NCI-H524 treated with DMSO at 0.1 percent for 48 hours (cell line): ENCODE data around the gene SPRR2F.
"Not testable (repeated sequence)": the region's sequence is repeated elsewhere in the genome, so short reads cannot be mapped to it uniquely, and the experiment has no call there.

Source experiments
- DNase-seq: peaks from one replicate; lab custom pipeline; 2025; lab: John Stamatoyannopoulos, UW

Gene SPRR2F

DNA sequence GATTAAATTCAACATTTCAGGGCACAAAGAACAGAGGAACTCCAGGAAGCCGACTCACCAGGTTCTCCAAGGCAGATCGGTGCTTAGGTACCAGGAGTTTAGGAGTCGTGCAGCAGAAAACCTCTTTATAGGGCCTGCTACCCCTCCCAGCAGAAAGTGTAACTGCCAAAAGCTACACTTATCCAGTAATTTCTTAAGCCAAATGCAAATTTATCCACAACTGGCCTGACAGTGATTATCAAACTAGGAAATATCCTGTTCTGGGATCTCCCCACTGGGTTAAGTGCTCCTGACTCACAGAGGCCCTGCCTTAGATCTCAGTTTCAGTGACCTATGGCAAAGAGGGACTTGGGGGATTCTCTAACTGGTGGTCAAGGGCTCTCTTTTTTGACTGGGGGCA is at the start of gene SPRR2F:
Gene SPRR2F (minus strand): TSS at position 101 of the 400 bp plus-strand sequence. CDS start 783 bp downstream, outside the sequence.
- DNase-seq: no peak

DNA sequence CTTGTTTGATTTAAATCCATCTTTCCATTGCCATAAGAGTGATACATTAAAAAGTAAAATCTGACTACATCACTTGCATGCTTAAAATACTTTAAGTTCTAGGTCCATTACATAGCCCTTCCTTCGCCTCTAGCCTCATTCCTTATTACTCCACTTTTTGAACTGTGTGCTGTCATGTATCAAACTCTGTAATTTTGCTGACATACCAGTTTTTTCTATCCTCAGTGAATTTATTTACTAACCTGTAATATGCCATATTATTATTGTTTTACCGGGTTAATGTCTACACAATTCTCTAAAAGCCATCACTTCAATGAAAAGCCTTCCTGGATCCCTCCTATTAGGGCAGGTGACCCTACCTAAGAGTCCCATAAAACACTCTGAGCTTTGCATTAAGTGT is 42.2 kb upstream of the SPRR2F start:
- no peak for DNase-seq

DNA sequence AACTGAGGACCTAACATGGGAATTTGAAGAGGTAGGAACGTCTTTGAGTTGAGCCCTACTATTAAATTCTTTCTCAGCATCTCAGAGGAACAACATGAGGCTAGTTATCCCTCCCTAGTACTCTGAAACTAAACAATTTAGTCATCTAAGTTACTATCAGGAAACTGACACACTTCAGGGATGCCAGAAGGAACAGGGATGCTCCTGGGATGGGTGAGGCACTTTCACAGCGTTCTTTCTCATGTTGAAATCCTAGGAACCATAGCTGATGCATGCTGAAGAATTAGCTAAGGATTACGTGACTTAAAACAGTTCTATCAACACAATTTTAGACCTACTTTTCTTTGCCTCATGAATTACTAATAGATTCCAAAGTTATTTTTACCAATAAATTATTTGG is 39.2 kb upstream of the SPRR2F start:
- no peak for DNase-seq

- DNase-seq: no peak
Observed at GRCh38 chr1:153150846-153151245, 37.5 kb upstream of the SPRR2F start, which contains the start of gene SPRR2G. Gene SPRR2G, minus strand, starts transcription at chr1:153150890. Its CDS starts 780 bp downstream, at chr1:153150110.

DNA sequence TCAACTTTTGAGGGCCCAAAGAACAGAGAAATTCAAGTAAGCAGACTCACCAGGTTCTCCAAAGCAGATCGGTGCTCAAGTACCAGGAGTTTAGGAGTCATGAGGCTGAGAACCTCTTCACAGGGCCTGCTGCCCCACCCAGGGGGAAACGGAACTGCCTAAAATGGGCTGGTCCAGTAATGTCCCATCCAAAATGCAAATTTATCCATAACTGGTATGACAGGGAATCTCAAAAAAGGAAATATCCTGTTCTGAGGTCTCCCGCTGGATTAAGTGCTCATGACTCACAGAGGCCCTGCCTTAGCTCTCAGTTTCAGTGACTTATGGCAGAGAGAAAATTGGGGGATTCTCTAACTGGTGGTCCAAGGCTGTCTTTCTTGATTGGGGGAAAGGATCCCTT is 28.1 kb upstream of the SPRR2F start:
- DNase-seq: no peak

DNA sequence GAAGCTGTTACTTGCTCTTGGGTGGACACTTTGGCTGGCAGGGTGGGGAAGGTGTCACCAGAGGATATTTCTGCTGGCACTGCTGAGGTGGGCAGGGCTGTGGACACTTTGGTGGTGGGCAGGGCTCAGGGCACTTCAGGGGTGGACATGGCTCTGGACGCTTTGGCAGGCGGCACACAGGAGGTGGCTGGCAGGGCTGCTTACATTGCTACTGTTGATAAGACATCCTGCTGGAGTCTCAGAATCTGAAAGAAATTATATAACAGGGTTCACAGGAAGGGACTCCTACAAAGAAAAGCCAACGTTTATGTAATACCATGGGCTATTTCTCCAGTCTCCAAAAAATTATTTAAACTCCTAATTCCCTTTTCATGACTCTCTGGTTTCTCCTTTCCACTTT is 27.2 kb upstream of the SPRR2F start:
- DNase-seq: no peak

DNA sequence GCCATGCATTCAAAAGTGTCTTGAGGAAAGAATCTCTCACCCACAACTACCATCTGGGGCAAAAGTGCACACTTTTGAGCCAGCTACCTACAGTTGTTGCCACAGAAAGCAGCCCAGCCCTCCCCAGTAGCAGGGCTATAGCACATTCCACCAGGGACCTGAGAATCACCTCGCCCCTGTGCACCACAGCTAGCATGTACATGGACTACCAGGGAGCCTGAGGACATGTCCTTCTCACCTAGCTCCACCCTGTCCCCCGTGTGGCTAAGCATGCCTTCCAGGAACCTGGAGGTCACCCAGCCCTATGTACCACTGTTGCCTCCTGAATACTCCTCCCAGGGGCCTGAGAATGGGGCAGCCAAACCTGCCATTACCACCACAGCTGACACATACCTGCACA is 20.4 kb upstream of the SPRR2F start:
- no peak for DNase-seq

DNA sequence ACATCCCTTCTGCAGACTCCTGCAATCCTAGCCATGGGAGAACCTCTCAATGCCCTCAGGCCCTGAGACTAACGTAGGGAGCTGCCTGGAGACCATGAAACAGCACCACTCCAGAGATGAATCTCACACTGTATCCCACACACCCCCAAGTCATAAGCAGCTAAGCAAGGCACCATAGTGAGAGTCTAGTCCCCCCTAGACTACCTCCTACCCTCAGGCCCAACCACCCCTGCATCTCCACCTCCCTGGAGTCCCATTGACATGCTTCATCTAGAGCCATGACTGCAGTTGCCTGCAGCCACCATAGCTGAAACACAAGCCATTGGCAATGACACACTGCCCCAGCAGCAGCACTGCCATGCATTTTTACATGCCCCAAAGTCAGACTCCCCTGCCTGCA is 20.0 kb upstream of the SPRR2F start:
- DNase-seq: no peak

GRCh38 chr1:153128688-153129087 is 15.4 kb upstream of the SPRR2F start:
- not testable (repeated sequence) for DNase-seq

DNA sequence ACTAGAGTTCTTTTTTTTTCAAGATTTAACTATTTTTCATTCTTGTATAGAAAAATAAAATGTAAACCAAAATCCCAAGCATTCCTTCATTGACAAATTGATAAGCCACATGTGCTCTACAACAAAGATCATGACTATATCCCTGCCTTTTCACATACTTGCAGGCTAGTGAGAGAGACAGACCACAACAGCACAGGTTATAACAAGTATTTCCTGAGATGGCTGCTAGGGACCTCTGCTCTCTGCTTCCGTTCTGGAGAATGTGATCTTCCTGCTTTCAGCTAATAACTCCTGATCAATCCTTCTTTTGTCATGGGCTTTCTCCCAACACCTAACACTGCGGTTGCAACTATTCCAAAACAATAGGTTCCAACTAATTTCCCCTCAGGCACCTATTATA is 14.0 kb upstream of the SPRR2F start:
- no peak for DNase-seq

DNA sequence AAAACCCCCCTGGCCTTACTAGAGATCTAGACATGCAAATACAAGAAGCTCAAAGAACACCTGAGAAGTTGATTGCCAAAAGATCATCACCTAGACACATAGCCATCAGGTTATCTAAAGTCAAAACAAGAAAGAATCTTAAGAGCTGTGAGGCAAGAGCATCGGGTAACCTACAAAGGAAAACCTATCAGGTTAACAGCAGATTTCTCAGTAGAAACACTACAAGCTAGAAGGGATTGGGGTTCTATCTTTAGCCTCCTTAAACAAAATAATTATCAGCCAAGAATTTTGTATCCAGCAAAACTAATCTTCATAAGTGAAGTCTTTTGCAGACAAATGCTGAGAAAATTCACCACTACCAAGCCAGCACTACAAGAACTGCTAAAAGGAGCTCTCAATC is 12.2 kb upstream of the SPRR2F start:
- DNase-seq: no peak

DNA sequence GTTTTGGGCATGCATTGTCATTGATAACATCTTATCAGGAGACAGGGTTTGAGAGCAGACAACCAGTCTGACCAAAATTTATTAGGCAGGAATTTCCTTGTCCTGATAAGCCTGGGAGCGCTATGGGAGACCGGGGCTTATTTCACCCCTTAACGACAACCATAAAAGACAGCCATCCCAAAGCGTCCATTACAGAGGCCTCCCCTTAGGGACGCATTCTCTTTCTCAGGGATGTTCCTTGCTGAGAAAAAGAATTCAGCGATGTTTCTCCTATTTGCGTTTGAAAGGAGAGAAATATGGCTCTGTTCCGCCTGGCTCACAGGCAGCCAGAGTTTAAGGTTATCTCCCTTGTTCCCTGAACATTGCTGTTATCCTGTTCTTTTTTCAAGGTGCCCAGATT is 10.5 kb upstream of the SPRR2F start:
- DNase-seq: not testable (repeated sequence)

DNA sequence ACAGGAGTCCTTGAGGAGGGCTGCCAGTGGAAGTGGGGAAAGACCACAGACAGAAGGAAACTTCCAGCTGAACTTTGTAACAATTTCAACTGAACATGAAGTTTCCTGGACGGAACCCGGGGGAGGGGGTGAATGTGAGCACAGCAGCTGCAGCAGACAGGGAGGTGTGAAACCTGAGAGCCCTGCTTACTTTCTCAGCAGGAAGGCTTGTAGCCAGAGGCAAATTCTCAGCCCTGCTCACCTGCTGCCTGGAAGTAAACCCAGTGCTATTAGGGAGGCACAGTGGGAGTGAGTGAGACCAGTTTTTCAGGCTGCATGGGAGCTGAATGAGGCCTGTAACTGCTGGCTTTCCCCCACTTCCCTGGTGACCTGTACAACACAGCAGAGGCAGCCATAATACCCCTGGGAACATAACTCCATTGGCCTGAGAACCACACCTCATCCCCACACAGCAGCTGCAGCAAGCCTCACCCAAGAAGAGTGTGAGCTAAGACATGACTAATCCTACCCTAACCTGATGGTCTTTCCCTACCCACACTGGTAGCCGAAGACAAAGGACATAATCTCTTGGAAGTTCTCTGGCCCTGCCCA is 9.6 kb upstream of the SPRR2F start:
- no peak for DNase-seq

- no peak for DNase-seq
Observed at GRCh38 chr1:153120945-153121344, 7.6 kb upstream of the SPRR2F start.

GRCh38 chr1:153119491-153119971 is 6.2 kb upstream of the SPRR2F start:
- DNase-seq: no peak

DNA sequence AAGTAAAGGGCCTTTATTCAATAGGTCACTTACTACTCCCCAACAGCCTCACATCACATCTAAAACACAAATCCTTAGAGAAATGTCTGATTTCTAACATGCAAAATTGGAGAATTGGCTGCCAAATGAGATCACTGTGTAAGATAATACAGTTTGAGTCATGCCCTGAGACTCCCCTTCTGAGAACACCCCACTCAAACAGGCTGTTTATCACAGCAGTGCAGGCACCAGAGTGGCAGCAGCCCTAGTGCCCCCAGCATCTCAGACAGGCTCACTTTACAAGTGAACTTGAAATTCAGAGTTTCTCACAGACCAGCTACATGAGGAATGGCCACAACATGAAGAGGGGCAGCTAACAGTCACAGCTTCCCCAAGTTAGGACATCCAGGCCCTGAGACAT is 1.9 kb upstream of the SPRR2F start:
- DNase-seq: not testable (repeated sequence)

GRCh38 chr1:153112454-153112853 is 862 bp downstream of the SPRR2F start:
- not testable (repeated sequence) for DNase-seq

GRCh38 chr1:153100245-153100644 is 13.1 kb downstream of the SPRR2F start:
- DNase-seq: no peak

GRCh38 chr1:153099461-153100045 is 13.8 kb downstream of the SPRR2F start:
- no peak for DNase-seq

DNA sequence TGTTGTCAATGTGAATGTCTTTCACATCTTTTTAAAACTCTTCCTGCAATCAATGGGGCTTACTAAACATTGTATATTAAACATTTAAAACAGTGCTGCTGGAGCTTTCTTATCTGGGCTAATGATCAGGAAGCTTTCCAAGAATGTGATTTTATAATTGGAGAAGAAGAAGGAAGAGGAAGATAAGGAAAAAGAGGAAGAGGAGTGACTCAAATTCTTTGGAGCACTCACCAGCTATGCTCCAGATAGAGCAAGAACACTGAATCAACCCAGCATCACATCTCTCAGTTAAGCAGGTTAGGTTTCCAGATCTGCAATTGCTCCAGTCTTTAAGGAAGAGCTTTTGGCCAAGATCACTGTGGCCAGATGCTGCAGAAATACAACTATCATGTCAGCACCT is 17.6 kb downstream of the SPRR2F start:
- DNase-seq: no peak

GRCh38 chr1:153094426-153094825 is 18.9 kb downstream of the SPRR2F start, which contains the start of gene SPRR2E:
Gene SPRR2E, minus strand, starts transcription at chr1:153094526. Its CDS starts 775 bp downstream, at chr1:153093751.
- no peak for DNase-seq

DNA sequence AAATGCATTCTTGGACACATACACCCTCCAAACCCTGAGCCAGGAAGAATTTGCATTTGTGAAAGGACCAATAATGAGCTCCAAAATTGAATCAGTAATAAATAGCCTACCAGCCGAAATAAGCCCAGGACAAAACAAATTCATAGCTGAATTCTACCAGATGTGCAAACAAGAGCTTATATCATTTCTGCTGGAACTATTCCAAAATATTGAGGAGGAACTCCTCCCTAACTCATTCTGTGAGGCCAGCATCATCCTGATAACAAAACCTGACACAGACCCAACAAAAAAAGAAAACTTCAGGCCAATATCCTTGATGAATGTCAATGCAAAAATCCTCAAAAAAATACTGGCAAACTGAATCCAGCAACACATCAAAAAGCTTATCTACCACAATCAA is 25.7 kb downstream of the SPRR2F start:
- DNase-seq: no peak

- no peak for DNase-seq
Observed at GRCh38 chr1:153081736-153082135, 31.6 kb downstream of the SPRR2F start.
